ENCODE data around the gene PDIA6. TPM values are rescaled to one million over a fixed set of nuclear protein-coding genes. Genes with fewer than 3 reads are reported as not detected.

The PDIA6 gene
- total RNA-seq, 4 donors from 2014 or later: 63.7 to 91.1 (median 77.9) TPM

GRCh38 chr2:10780491-10780820 lies 32.1 kb downstream of the PDIA6 start:
- no peak overlapping the region for H3K4me3 ChIP-seq
- no peaks in the 10 kb centered on the region for H3K4me1 ChIP-seq
- H3K27me3 ChIP-seq: no peaks in the 10 kb centered on the region
- DNase-seq: no peak
- no peak overlapping the region for H3K27ac ChIP-seq
- no peaks in the 10 kb centered on the region for H3K9me3 ChIP-seq
- no peak for TF ChIP-seq POLR2A (IDR thresholded peaks at IDR 0.05)
- TF ChIP-seq CTCF (IDR thresholded peaks at IDR 0.05): no peak
- H3K36me3 ChIP-seq: peaks cover 0 to 72% (median 0%) of the 10 kb centered on the region in 3 donors

DNA sequence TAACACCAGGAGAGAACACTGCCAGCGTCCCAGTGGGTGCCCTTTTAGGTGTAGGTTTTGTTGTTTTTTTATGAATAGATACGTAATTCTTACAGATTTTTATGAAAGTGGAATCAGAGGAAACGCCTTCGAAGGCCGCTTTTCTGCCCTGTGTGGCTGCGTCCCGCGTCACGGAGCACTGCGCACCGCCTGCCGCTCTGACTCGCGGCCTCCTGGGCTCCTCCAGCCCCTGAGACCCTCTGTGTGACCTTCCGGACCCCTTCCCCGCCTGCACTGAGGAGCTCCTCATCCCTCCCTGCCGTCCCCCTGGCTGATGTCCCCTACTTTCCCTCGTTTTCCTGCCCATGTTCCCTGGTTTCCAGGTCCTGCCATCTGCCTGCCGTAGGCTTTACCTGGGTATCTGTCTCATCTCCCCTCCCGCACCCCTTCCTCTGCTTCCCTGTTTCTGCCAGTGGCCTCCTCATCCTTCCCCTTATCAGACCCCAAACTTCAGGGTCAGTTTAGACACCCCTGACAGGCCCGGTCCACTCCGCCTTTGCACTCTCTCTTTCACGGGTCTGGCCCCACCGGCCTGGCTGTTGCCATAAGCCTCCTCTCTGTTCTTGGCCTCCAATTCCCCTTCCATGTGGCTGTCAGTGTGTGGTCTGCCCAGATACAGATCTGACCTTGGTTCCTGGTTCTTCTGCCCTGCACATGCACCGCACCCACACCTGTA lies 32.7 kb downstream of the PDIA6 start:
- Histone ChIP-seq H3K36me3 (peaks cover 0 to 67% (median 0%) of the 10 kb centered on the region in 3 donors), H3K27me3 (no peaks in the 10 kb centered on the region), H3K4me1 (no peaks in the 10 kb centered on the region), H3K9me3 (no peaks in the 10 kb centered on the region), H3K4me3 (no peak overlapping the region), H3K27ac (no peak overlapping the region)
- TF ChIP-seq CTCF (IDR thresholded peaks at IDR 0.05): no peak
- TF ChIP-seq POLR2A (IDR thresholded peaks at IDR 0.05): no peak
- DNase-seq: no peak

DNA sequence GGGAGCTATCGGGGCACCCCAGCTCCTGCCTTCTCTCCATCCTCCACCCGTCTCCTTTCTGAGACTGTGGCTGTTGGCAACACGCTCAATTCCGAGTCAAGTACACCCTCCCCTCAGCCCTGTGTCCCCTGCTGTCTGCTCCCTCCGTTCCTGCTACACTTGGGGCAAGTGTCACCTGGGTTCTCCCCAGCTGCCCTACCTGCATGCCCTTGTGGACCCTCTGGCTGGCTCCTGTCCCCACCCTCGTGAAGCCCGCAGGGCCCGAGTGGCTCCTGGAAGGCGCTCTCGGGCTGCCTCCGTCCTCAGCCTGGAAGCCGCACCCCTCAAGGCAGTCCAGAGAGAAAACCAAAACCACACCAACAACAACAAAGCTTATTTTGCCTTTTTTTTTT lies 33.9 kb downstream of the PDIA6 start:
- Histone ChIP-seq H3K27me3 (no peaks in the 10 kb centered on the region), H3K36me3 (peaks cover 0 to 55% (median 0%) of the 10 kb centered on the region in 3 donors), H3K9me3 (no peaks in the 10 kb centered on the region), H3K27ac (no peak overlapping the region), H3K4me3 (no peak overlapping the region), H3K4me1 (no peaks in the 10 kb centered on the region)
- DNase-seq: no peak
- no peak for TF ChIP-seq CTCF (IDR thresholded peaks at IDR 0.05)
- no peak for TF ChIP-seq POLR2A (IDR thresholded peaks at IDR 0.05)

GRCh38 chr2:10777842-10778723 lies 34.5 kb downstream of the PDIA6 start:
- no peak for DNase-seq
- no peaks in the 10 kb centered on the region for H3K9me3 ChIP-seq
- no peak overlapping the region for H3K4me3 ChIP-seq
- no peak overlapping the region for H3K27ac ChIP-seq
- H3K4me1 ChIP-seq: no peaks in the 10 kb centered on the region
- H3K36me3 ChIP-seq: peaks cover 0 to 49% (median 0%) of the 10 kb centered on the region in 3 donors
- no peaks in the 10 kb centered on the region for H3K27me3 ChIP-seq
- TF ChIP-seq CTCF (IDR thresholded peaks at IDR 0.05) (no peak), POLR2A (IDR thresholded peaks at IDR 0.05) (no peak)

DNA sequence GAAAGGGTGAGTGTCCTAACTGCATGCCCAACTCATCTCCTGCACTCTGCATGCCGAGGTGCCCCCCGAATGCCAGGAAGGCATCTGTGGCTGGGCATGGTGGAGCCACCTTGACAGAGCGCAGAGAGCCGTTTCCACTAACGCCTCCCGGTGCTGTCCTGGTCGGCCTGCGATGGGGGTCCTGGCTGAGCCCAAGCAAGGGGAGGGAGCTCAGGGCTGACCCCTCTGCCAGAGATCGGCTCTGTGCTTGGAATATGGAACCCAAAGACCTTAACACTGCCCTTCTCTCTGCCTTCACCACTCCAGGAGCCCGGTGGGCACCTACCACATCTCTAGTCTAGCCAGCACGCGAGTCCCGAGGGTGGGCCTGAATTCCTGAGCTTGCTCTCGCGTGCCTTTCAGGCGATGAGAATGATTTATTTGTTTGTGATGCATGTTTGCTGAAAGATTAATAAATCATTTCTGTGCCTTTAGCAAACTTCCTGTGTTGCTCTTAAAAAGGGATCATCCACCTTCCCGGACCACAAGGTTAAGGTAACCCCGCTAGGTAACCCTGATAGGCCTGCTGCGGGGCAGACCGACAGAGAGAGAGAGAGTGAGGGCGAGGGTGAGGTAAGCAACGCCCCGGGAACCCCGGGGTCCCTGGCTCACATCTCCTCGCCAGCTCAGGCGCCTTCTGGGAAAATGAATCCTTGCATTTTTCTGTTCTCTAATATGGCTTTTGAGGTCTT lies 35.3 kb downstream of the PDIA6 start:
- no peaks in the 10 kb centered on the region for H3K27me3 ChIP-seq
- H3K9me3 ChIP-seq: no peaks in the 10 kb centered on the region
- H3K36me3 ChIP-seq: peaks cover 0 to 40% (median 0%) of the 10 kb centered on the region in 3 donors
- H3K27ac ChIP-seq: no peak overlapping the region
- DNase-seq: peak in 1 of 3 donors; percentile 32
- H3K4me1 ChIP-seq: no peaks in the 10 kb centered on the region
- H3K4me3 ChIP-seq: no peak overlapping the region
- TF ChIP-seq POLR2A (IDR thresholded peaks at IDR 0.05): no peak
- no peak for TF ChIP-seq CTCF (IDR thresholded peaks at IDR 0.05)

Measured in Peyer's patch (tissue), 4 donors.